ENCODE measurements around the gene KCNH4.
"Not testable (repeated sequence)": the region's sequence is repeated elsewhere in the genome, so short reads cannot be mapped to it uniquely, and the experiment has no call there.

The KCNH4 gene

DNA sequence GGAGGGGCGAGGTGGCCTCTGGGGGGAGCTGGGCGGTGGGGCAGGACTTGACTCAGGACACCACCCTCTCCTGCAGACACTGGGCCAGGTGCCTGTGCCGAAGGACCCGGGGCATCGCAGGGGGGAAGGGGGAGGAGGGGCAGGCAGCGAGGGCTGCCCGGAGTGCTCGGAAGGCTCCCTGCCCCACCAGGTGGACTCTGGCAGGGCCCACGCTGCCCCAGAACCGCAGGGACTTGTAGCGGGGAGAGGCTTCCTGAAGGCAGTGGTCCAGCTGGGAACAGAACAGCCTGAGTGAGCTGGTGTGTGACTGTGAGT is 8.7 kb upstream of the KCNH4 start:
- no peak overlapping the region for H3K27ac Mint-ChIP-seq
- no peak overlapping the region for H3K4me3 Mint-ChIP-seq
- ATAC-seq (replicated peaks) (no peak), DNase-seq (no peak)
- H3K36me3 Mint-ChIP-seq = peaks cover 12 to 16% of the 10 kb centered on the region in 2 donors
- H3K9me3 Mint-ChIP-seq = peaks cover 0 to 1% of the 10 kb centered on the region in 2 donors
- no peaks in the 10 kb centered on the region for H3K27me3 Mint-ChIP-seq
- peaks cover 27 to 49% of the 10 kb centered on the region in 2 donors for H3K4me1 Mint-ChIP-seq

DNA sequence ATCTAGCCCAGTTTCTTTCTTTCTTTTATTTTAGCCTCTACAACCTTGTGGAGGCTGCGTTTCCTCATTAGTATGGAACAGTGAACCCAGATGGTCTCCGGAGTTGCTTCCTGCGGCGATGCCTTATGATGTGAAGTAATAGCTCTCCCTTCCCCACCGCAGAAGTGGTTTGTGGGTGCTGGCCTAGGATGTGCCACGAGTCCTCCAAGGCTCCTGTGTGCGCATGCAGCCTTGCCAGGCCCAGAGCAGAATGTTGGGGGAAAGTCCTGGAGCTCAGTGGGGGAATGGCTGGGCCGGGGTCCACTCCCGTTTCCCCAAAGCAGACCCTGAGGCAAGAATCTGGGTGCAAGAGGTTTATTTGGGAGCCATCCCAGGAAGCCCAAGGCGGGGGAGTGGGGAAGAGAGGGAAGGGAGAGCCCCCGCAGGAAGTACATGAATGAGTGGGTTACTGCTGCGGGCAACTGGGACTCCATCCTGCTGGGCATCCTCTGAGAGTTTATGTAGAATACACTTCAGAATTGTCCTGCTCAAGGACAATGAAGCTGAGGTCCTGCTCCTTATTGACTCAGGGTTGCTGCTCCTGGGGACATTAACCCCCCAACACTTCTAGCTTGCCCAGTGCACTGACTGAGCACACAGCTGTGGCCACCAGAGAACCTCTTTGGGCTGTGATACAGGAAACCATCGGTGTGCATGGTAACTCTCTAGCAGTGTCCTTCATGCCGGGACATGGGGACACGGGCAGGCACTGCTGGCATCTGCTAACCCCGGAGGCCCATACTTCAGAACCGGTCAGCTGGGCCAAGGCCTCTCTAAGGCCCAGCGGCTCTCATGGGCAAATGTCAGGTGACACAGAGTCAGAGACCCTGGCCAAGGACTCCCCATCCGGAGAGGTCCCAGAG is 8.1 kb upstream of the KCNH4 start:
- H3K36me3 Mint-ChIP-seq = peaks cover 9 to 16% of the 10 kb centered on the region in 2 donors
- ATAC-seq (replicated peaks) (no peak), DNase-seq (no peak)
- H3K27me3 Mint-ChIP-seq = no peaks in the 10 kb centered on the region
- peaks cover 27 to 49% of the 10 kb centered on the region in 2 donors for H3K4me1 Mint-ChIP-seq
- peak overlapping the region; percentile 57 for H3K27ac Mint-ChIP-seq
- no peak overlapping the region for H3K4me3 Mint-ChIP-seq
- H3K9me3 Mint-ChIP-seq = no peaks in the 10 kb centered on the region

DNA sequence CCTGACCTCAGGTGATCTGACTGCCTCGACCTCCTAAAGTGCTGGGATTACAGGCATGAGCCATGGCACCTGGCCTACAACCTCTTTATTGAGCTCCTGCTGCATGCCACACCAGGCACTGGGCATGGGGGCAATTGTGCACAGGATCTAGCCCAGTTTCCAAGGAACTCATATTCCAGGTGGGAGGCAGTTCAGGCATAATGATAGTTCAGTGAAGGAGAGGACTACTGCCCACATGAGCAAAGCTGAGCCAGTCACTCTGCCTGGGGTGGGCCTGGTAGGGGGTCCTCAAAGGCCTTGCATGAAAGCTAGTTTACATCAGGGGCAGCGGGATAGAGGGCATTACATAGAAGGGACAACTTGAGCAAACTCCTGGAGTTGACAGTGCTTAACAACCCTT is 6.9 kb upstream of the KCNH4 start:
- peaks cover 9 to 20% of the 10 kb centered on the region in 2 donors for H3K36me3 Mint-ChIP-seq
- H3K27ac Mint-ChIP-seq = no peak overlapping the region
- ATAC-seq (replicated peaks) (no peak), DNase-seq (no peak)
- H3K27me3 Mint-ChIP-seq = no peaks in the 10 kb centered on the region
- no peak overlapping the region for H3K4me3 Mint-ChIP-seq
- H3K4me1 Mint-ChIP-seq = peaks cover 27 to 49% of the 10 kb centered on the region in 2 donors
- H3K9me3 Mint-ChIP-seq = no peaks in the 10 kb centered on the region

DNA sequence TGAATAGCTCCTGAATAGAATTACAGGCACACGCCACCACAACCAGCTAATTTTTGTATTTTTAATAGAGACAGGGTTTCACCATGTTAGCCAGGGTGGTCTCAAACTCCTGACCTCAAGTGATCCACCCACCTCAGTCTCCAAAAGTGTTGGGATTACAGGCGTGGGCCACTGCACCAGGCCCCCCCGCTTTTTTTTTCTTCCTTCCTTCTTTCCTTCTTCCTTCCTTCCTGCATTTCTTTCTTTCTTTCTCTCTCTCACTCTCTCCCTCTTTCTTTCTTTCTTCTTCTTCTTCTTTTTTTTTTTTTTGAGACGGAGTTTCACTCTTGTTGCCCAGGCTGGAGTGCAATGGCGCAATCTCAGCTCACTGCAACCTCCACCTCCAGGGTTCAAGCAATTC is 5.2 kb upstream of the KCNH4 start:
- ATAC-seq (replicated peaks); H3K9me3 Mint-ChIP-seq; H3K27ac Mint-ChIP-seq; H3K4me3 Mint-ChIP-seq; H3K27me3 Mint-ChIP-seq; DNase-seq: not testable (repeated sequence)
- peaks cover 33 to 53% of the 10 kb centered on the region in 2 donors for H3K4me1 Mint-ChIP-seq
- H3K36me3 Mint-ChIP-seq = peaks cover 3 to 13% of the 10 kb centered on the region in 2 donors

GRCh38 chr17:42185621-42185930 is 4.6 kb upstream of the KCNH4 start:
- Mint-ChIP-seq H3K4me3 (no peak overlapping the region), H3K4me1 (peaks cover 37 to 59% of the 10 kb centered on the region in 2 donors), H3K9me3 (no peaks in the 10 kb centered on the region), H3K27ac (no peak overlapping the region), H3K27me3 (no peaks in the 10 kb centered on the region), H3K36me3 (peaks cover 3 to 13% of the 10 kb centered on the region in 2 donors)
- ATAC-seq (replicated peaks) (no peak), DNase-seq (no peak)

- peak within 1 kb of the TSS; percentile 89 for H3K27ac Mint-ChIP-seq
- peaks cover 41 to 59% of the 10 kb centered on the region in 2 donors for H3K4me1 Mint-ChIP-seq
- H3K36me3 Mint-ChIP-seq = peaks cover 0 to 7% of the 10 kb centered on the region in 2 donors
- ATAC-seq (replicated peaks) = no peak
- H3K9me3 Mint-ChIP-seq = no peaks in the 10 kb centered on the region
- H3K27me3 Mint-ChIP-seq = no peaks in the 10 kb centered on the region
- DNase-seq = no peak
- peak within 1 kb of the TSS; percentile 89 to 91 for H3K4me3 Mint-ChIP-seq
These were observed 4.0 kb upstream of the KCNH4 start, which contains the start of gene HCRT for GRCh38 chr17:42184713-42185620. Gene HCRT (minus strand): TSS chr17:42185452. CDS start chr17:42185365, 87 bp downstream.

DNA sequence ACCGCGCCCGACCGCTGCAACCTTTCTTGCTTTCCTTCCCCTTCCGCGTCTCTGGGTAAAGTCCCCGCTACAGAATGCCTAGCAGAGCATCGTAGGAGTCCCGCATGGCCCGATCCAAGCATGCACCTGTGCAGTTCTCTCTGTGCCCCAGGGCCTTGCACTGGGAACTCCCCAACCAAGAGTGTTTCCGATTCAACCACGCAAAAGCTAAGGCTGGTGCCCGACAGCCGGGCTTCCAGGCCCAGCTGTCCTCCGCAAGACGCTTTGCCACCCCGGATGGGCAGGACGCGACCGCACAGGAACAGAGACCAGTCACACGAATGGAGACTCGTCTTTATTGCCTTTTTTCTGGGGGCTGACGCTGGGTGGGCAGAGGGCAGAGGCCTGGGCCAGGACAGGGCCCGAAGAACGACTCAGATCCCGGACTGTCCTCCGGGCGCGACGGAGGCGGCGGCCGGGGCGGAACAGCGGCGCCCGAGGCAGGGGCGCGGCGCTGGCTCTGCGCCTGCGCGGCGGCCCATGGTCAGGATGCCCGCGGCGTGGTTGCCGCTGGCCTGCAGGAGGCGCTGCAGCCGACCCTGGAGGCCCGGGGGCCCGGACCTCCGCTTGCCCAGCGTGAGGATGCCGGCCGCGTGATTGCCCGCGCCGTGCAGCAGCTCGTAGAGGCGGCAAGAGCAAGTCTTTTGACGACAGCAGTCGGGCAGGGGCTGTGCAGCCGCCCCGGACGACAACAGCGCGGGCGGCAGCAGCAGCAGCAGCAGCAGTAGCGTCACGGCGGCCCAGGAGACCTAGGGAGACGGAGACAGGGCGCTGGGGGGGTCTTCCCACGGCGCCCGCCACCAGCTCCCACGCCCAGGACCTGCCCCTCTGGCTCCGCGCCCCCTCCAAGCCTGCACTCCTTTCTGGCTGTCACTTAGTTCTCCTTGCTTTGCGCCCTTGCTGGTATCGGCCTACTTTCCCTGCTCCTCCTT is 3.1 kb upstream of the KCNH4 start:
- Mint-ChIP-seq H3K27me3 (no peaks in the 10 kb centered on the region), H3K36me3 (peaks cover 1 to 4% of the 10 kb centered on the region in 2 donors), H3K9me3 (no peaks in the 10 kb centered on the region), H3K27ac (peak overlapping the region; percentile 98), H3K4me3 (peak overlapping the region; percentile 89 to 91), H3K4me1 (peaks cover 50 to 68% of the 10 kb centered on the region in 2 donors)
- DNase-seq (peak; percentile 80), ATAC-seq (replicated peaks) (peak; percentile 76)

- Mint-ChIP-seq H3K27ac (peak overlapping the region; percentile 98), H3K9me3 (no peaks in the 10 kb centered on the region), H3K27me3 (no peaks in the 10 kb centered on the region), H3K4me3 (peak overlapping the region; percentile 89 to 91), H3K4me1 (peaks cover 58 to 71% of the 10 kb centered on the region in 2 donors), H3K36me3 (peaks cover 1 to 4% of the 10 kb centered on the region in 2 donors)
- ATAC-seq (replicated peaks) = no peak
- no peak for DNase-seq
These were observed 2.2 kb upstream of the KCNH4 start for GRCh38 chr17:42182927-42183734.

DNA sequence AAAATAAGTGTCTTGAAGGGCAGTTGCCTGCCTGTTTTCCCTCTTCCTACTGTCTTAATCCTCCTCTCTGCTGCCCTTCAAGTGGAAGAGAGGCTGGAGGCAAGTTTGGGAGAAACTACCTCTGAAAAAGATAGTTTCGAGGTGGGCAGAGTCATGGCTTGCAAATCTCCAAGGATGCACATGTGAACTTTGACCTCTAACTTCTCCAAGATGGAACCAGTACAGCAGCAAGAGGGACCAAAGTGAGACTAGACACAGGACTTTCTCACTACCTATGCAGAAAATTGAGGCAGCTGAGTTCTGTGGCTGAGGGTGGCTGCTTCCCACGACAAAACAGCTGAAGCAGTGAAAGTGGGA is 887 bp upstream of the KCNH4 start:
- peaks cover 62 to 81% of the 10 kb centered on the region in 2 donors for H3K4me1 Mint-ChIP-seq

GRCh38 chr17:42180411-42180921 is 476 bp downstream of the KCNH4 start:
- Mint-ChIP-seq H3K36me3 (peaks cover 14 to 19% of the 10 kb centered on the region in 2 donors), H3K4me1 (peaks cover 62 to 81% of the 10 kb centered on the region in 2 donors), H3K4me3 (peak overlapping the region; percentile 63 to 82), H3K27ac (no peak overlapping the region), H3K9me3 (no peaks in the 10 kb centered on the region), H3K27me3 (peaks cover 6 to 9% of the 10 kb centered on the region in 2 donors)
- DNase-seq (peak; percentile 18), ATAC-seq (replicated peaks) (no peak)

More for the DNA sequence above, 887 bp upstream of the KCNH4 start:
- ATAC-seq (replicated peaks) = no peak
- peaks cover 6 to 11% of the 10 kb centered on the region in 2 donors for H3K36me3 Mint-ChIP-seq
- no peaks in the 10 kb centered on the region for H3K9me3 Mint-ChIP-seq
- peak overlapping the region; percentile 51 for H3K27ac Mint-ChIP-seq
- DNase-seq = no peak
- H3K4me3 Mint-ChIP-seq = no peak overlapping the region
- H3K27me3 Mint-ChIP-seq = peaks cover 0 to 3% of the 10 kb centered on the region in 2 donors

- Mint-ChIP-seq H3K4me3 (peak overlapping the region; percentile 63 to 82), H3K9me3 (no peaks in the 10 kb centered on the region), H3K27me3 (peaks cover 11 to 12% of the 10 kb centered on the region in 2 donors), H3K27ac (no peak overlapping the region), H3K36me3 (peaks cover 19 to 24% of the 10 kb centered on the region in 2 donors), H3K4me1 (peaks cover 59 to 77% of the 10 kb centered on the region in 2 donors)
- DNase-seq (peak; percentile 21), ATAC-seq (replicated peaks) (no peak)
These were observed 981 bp downstream of the KCNH4 start for GRCh38 chr17:42179911-42180410.

DNA sequence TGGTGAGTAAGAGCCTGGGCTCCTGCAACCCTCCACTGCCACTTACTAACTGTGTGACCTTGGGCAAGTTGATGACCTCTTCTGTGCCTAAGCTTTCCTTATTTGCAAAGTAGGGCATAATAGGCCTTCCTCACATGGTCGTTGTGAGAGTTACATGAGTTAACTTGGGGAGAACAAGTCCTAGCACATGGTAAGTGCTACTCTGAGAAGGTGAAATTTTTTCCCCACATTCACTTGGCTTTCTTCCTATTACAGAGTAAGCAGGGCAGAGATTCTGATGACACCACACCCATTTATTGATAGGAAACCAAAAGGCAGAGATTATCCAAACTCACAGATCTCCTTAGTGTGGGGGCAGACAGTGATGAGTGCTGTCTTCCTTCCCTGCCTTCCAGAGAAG is 1.6 kb downstream of the KCNH4 start:
- H3K9me3 Mint-ChIP-seq = no peaks in the 10 kb centered on the region
- H3K27ac Mint-ChIP-seq = peak overlapping the region; percentile 14
- H3K4me1 Mint-ChIP-seq = peaks cover 53 to 70% of the 10 kb centered on the region in 2 donors
- ATAC-seq (replicated peaks) (no peak), DNase-seq (no peak)
- H3K36me3 Mint-ChIP-seq = peaks cover 20 to 26% of the 10 kb centered on the region in 2 donors
- H3K4me3 Mint-ChIP-seq = no peak overlapping the region
- H3K27me3 Mint-ChIP-seq = peaks cover 12 to 15% of the 10 kb centered on the region in 2 donors

Measured in stimulated activated naive B cell treated with anti-CD40 and anti-IgM and Interleukin-4, amounts not matched to agents 10 μg/mL and 1 μg/mL and 100 μg/mL, for 72 hours (primary cell).